ENCODE data around the gene ADARB2. TPM values are rescaled to one million over a fixed set of nuclear protein-coding genes. Genes with fewer than 3 reads are reported as not detected.

The ADARB2 gene
- total RNA-seq, 2 experiments from 2014 or later, result 1.3 to 1.4 TPM

- no peak overlapping the region for H3K4me3 Mint-ChIP-seq
- peaks cover 2% of the 10 kb centered on the region for H3K36me3 Mint-ChIP-seq (ENCODE audit: low read depth)
- no peak for DNase-seq
- CTCF ChIA-PET, result no interaction called here
- intact Hi-C loops (cut with micrococcal nuclease), result no loop called here
- H3K9me3 Mint-ChIP-seq, result peaks cover 17% of the 10 kb centered on the region
- H3K27me3 Mint-ChIP-seq (ENCODE audit: low read depth), result peaks cover 33% of the 10 kb centered on the region
- H3K4me1 Mint-ChIP-seq (ENCODE audit: low read depth), result no peaks in the 10 kb centered on the region
- H3K27ac Mint-ChIP-seq, result no peak overlapping the region
Measured at GRCh38 chr10:1747590-1748157, 10.3 kb upstream of the ADARB2 start.

- intact Hi-C loops (cut with micrococcal nuclease), result no loop called here
- Mint-ChIP-seq H3K9me3 (peaks cover 17% of the 10 kb centered on the region), H3K4me1 (ENCODE audit: low read depth) (no peaks in the 10 kb centered on the region), H3K27me3 (ENCODE audit: low read depth) (peaks cover 33% of the 10 kb centered on the region), H3K27ac (no peak overlapping the region), H3K4me3 (no peak overlapping the region), H3K36me3 (ENCODE audit: low read depth) (peaks cover 2% of the 10 kb centered on the region)
- no peak for DNase-seq
- CTCF ChIA-PET, result no interaction called here
Measured at GRCh38 chr10:1746796-1747195, 9.5 kb upstream of the ADARB2 start.

- H3K36me3 Mint-ChIP-seq (ENCODE audit: low read depth), result peaks cover 2% of the 10 kb centered on the region
- CTCF ChIA-PET, result no interaction called here
Measured at GRCh38 chr10:1745780-1746456, 8.6 kb upstream of the ADARB2 start.

DNA sequence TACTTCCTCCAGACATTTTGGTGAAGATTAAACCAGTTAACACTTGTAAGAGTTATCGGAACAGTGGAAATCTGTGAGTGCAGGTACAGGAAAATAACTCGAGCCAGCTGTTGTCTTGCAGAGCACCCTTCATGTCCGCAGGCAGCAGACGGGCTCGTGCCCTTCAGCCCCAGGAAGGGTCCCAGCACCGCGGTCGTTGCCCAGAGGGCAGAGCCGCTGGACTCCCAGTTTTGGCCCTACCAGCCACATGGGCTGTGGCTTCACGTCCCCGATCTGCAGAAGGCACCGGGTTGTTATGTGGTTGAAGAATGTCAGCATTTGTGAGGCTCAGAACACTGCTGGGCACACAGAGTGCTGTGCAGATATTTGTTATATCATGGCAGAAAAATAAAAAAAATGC is 7.2 kb upstream of the ADARB2 start:
- Mint-ChIP-seq H3K36me3 (ENCODE audit: low read depth) (peaks cover 2% of the 10 kb centered on the region), H3K9me3 (peaks cover 9% of the 10 kb centered on the region), H3K27me3 (ENCODE audit: low read depth) (peaks cover 49% of the 10 kb centered on the region), H3K4me1 (ENCODE audit: low read depth) (peaks cover 5% of the 10 kb centered on the region), H3K4me3 (no peak overlapping the region), H3K27ac (no peak overlapping the region)
- no peak for DNase-seq
- intact Hi-C loops (cut with micrococcal nuclease), result no loop called here
- CTCF ChIA-PET, result no interaction called here

More at GRCh38 chr10:1745780-1746456, 8.6 kb upstream of the ADARB2 start:
- DNase-seq, result no peak
- H3K4me3 Mint-ChIP-seq, result no peak overlapping the region
- peaks cover 5% of the 10 kb centered on the region for H3K4me1 Mint-ChIP-seq (ENCODE audit: low read depth)
- intact Hi-C loops (cut with micrococcal nuclease), result no loop called here
- H3K9me3 Mint-ChIP-seq, result peaks cover 13% of the 10 kb centered on the region
- H3K27ac Mint-ChIP-seq, result no peak overlapping the region
- peaks cover 37% of the 10 kb centered on the region for H3K27me3 Mint-ChIP-seq (ENCODE audit: low read depth)

DNA sequence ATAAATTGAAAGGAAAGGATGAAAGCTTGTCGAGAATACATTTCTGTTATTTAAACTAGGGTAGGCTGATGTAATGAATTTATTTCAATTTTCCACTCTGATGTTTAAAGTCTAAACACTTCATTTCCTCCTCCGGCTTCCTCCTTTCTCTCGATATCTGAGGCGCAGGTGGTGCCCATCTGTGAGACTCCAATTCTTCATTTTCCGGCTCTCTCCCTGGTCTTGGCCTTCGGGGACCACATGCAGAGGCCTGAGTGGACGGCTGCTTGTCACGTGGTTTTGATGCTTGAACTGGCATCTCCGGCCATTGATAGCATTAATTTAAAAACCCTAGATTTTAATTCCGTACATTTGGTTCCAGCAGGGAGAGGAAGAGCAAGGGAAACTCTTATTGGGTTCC is 5.8 kb upstream of the ADARB2 start:
- no peak overlapping the region for H3K4me3 Mint-ChIP-seq
- intact Hi-C loops (cut with micrococcal nuclease), result no loop called here
- no peak for DNase-seq
- H3K27ac Mint-ChIP-seq, result no peak overlapping the region
- peaks cover 2% of the 10 kb centered on the region for H3K36me3 Mint-ChIP-seq (ENCODE audit: low read depth)
- H3K4me1 Mint-ChIP-seq (ENCODE audit: low read depth), result peaks cover 5% of the 10 kb centered on the region
- peaks cover 59% of the 10 kb centered on the region for H3K27me3 Mint-ChIP-seq (ENCODE audit: low read depth)
- CTCF ChIA-PET, result no interaction called here
- no peaks in the 10 kb centered on the region for H3K9me3 Mint-ChIP-seq

- Mint-ChIP-seq H3K9me3 (no peaks in the 10 kb centered on the region), H3K4me3 (no peak overlapping the region), H3K27me3 (ENCODE audit: low read depth) (peaks cover 63% of the 10 kb centered on the region), H3K4me1 (ENCODE audit: low read depth) (peaks cover 11% of the 10 kb centered on the region), H3K36me3 (ENCODE audit: low read depth) (peaks cover 2% of the 10 kb centered on the region), H3K27ac (no peak overlapping the region)
- CTCF ChIA-PET, result no interaction called here
- DNase-seq, result no peak
- intact Hi-C loops (cut with micrococcal nuclease), result no loop called here
Measured at GRCh38 chr10:1741450-1741849, 4.1 kb upstream of the ADARB2 start.

GRCh38 chr10:1739751-1740150 is 2.4 kb upstream of the ADARB2 start:
- peaks cover 19% of the 10 kb centered on the region for H3K4me1 Mint-ChIP-seq (ENCODE audit: low read depth)
- H3K9me3 Mint-ChIP-seq, result no peaks in the 10 kb centered on the region
- intact Hi-C loops (cut with micrococcal nuclease), result loop anchor here (10.0 kb wide), 2 partner anchors 315 to 625 kb away; no protein-coding TSS in a partner anchor
- CTCF ChIA-PET, result no interaction called here
- no peaks in the 10 kb centered on the region for H3K36me3 Mint-ChIP-seq (ENCODE audit: low read depth)
- peaks cover 67% of the 10 kb centered on the region for H3K27me3 Mint-ChIP-seq (ENCODE audit: low read depth)
- no peak overlapping the region for H3K4me3 Mint-ChIP-seq
- DNase-seq, result no peak
- no peak overlapping the region for H3K27ac Mint-ChIP-seq

DNA sequence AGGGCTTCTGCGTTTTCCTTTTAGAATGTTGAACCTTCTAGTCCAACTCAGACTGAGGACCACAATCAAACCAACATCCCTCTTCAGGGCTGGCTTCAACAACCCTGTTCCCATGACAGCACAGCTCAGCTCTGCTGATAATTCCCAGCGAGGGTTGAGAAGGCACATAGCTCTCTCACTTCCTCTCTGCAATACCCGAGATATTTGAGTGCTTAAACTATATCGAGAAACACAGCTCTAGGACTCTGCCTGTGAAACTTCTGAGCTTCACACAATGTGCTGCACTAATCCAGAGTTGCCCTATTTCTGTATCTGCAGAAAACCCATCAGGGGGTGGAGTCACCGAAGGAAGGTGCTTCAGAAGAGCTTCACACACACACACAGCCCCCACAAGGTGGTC is 1.6 kb upstream of the ADARB2 start:
- no peak overlapping the region for H3K4me3 Mint-ChIP-seq
- no peaks in the 10 kb centered on the region for H3K9me3 Mint-ChIP-seq
- H3K36me3 Mint-ChIP-seq (ENCODE audit: low read depth), result no peaks in the 10 kb centered on the region
- CTCF ChIA-PET, result interaction anchor here (0.7 kb wide), 1 partner anchor 16 kb away, joined by 4 read pairs; no protein-coding TSS in a partner anchor
- H3K27ac Mint-ChIP-seq, result no peak overlapping the region
- peaks cover 66% of the 10 kb centered on the region for H3K27me3 Mint-ChIP-seq (ENCODE audit: low read depth)
- H3K4me1 Mint-ChIP-seq (ENCODE audit: low read depth), result peaks cover 19% of the 10 kb centered on the region
- intact Hi-C loops (cut with micrococcal nuclease), result loop anchor here (10.0 kb wide), 2 partner anchors 314 to 624 kb away; no protein-coding TSS in a partner anchor
- DNase-seq, result no peak

- H3K4me1 Mint-ChIP-seq (ENCODE audit: low read depth), result peaks cover 19% of the 10 kb centered on the region
- H3K4me3 Mint-ChIP-seq, result peak overlapping the region; percentile 60
- H3K27me3 Mint-ChIP-seq (ENCODE audit: low read depth), result peaks cover 75% of the 10 kb centered on the region
- CTCF ChIA-PET, result interaction anchor here (0.7 kb wide), 1 partner anchor 21 kb away, joined by 3 read pairs; no protein-coding TSS in a partner anchor
- DNase-seq, result no peak
- H3K36me3 Mint-ChIP-seq (ENCODE audit: low read depth), result no peaks in the 10 kb centered on the region
- H3K27ac Mint-ChIP-seq, result no peak overlapping the region
- intact Hi-C loops (cut with micrococcal nuclease), result loop anchor here (1.0 to 10.0 kb wide), 3 partner anchors 94 to 622 kb away; no protein-coding TSS in a partner anchor
- no peaks in the 10 kb centered on the region for H3K9me3 Mint-ChIP-seq
Measured at GRCh38 chr10:1736972-1737221, 428 bp downstream of the ADARB2 start.

DNA sequence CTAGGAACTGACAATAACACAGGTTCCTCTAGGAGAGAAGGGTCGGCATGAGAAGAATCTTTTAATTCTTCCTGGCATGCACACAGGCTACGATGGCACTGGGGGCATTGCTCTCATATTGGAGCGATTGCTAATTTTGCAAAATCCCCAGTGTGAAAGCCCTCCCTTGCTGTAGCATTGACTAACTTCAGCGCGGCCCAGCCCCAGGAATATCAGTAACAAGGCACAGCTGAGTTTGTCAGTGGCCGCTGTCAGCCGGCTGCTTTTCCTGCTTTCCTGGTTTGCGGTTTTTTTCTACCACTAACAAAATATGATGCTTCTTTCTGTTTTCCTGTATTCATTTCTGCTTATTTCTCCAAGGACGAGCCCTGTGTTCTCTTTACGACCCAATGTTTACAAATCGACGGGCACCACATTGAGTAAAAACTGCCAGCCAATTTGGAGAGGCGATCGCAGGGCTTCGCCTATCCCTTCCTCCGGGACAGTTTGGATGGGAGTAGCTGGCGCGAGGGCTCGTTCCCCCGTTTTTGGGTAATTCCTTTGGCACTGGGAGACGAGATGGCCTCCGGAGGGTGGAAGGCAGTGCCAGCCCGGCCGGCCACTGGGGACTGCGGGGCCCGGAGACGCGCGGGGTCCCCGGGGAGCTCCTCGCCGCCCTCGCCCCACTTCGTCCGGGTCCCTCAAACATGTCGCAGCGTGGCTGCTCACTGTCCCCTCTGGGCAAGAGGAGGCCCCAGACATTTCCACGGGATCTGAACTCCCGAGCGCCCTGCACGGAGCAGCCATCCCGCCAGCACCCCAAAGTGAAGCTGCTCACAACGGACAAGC is 967 bp downstream of the ADARB2 start:
- H3K36me3 Mint-ChIP-seq (ENCODE audit: low read depth), result no peaks in the 10 kb centered on the region
- no peaks in the 10 kb centered on the region for H3K9me3 Mint-ChIP-seq
- peak overlapping the region; percentile 60 for H3K4me3 Mint-ChIP-seq
- H3K4me1 Mint-ChIP-seq (ENCODE audit: low read depth), result peaks cover 18% of the 10 kb centered on the region
- peaks cover 75% of the 10 kb centered on the region for H3K27me3 Mint-ChIP-seq (ENCODE audit: low read depth)
- CTCF ChIA-PET, result interaction anchor here (0.7 kb wide), 1 partner anchor 20 kb away, joined by 3 read pairs; no protein-coding TSS in a partner anchor
- no peak overlapping the region for H3K27ac Mint-ChIP-seq
- intact Hi-C loops (cut with micrococcal nuclease), result loop anchor here (10.0 kb wide), 2 partner anchors 312 to 622 kb away; no protein-coding TSS in a partner anchor
- no peak for DNase-seq

- DNase-seq, result no peak
- H3K27me3 Mint-ChIP-seq (ENCODE audit: low read depth), result peaks cover 74% of the 10 kb centered on the region
- no peaks in the 10 kb centered on the region for H3K9me3 Mint-ChIP-seq
- H3K4me3 Mint-ChIP-seq, result no peak overlapping the region
- H3K4me1 Mint-ChIP-seq (ENCODE audit: low read depth), result peaks cover 14% of the 10 kb centered on the region
- no peaks in the 10 kb centered on the region for H3K36me3 Mint-ChIP-seq (ENCODE audit: low read depth)
- CTCF ChIA-PET, result no interaction called here
- no peak overlapping the region for H3K27ac Mint-ChIP-seq
- intact Hi-C loops (cut with micrococcal nuclease), result loop anchor here (10.0 kb wide), 2 partner anchors 311 to 621 kb away; no protein-coding TSS in a partner anchor
Measured at GRCh38 chr10:1735562-1735961, 1.8 kb downstream of the ADARB2 start.

- Mint-ChIP-seq H3K36me3 (ENCODE audit: low read depth) (no peaks in the 10 kb centered on the region), H3K27ac (no peak overlapping the region), H3K4me1 (ENCODE audit: low read depth) (peaks cover 14% of the 10 kb centered on the region), H3K27me3 (ENCODE audit: low read depth) (peaks cover 62% of the 10 kb centered on the region), H3K9me3 (no peaks in the 10 kb centered on the region), H3K4me3 (no peak overlapping the region)
- intact Hi-C loops (cut with micrococcal nuclease), result loop anchor here (10.0 kb wide), 2 partner anchors 309 to 619 kb away; no protein-coding TSS in a partner anchor
- DNase-seq, result no peak
- CTCF ChIA-PET, result no interaction called here
Measured at GRCh38 chr10:1734288-1734687, 3.0 kb downstream of the ADARB2 start.

Measured in activated naive CD4-positive, alpha-beta T cell treated with anti-CD3 and anti-CD28 coated beads for 36 hours (primary cell).